Measurements from ENCODE around the gene DAGLA.
A peak's percentile ranks its signal among the peaks of the same experiment; 100 is the strongest.

The DAGLA gene

DNA sequence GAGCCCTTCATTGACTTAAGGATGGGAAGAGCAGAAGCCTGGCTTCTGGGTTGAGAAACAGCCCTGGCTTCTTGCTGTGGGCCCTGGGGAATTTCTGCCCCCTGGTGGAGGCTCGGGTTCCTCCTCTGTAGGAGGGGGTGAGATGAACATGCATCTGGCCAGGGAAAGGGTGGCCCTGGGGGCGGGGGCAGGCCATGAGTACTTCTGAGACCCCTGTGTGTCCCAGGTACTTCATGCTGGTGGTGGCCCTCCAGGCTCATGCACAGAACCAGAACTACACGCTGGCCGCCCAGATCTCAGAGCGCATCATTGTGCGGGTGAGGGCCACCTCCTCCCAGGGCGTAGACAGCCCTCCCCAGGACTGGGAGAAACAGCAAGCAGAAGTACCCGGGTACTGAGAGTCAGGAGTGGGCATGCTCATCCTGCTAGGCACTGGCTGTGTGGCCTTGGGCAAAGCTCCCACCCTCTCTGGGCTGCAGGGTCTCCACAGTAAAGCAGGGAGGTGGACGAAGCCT is 96.4 kb downstream of the DAGLA start:
- no peak overlapping the region for H3K4me3 ChIP-seq (ENCODE audit: low read depth, low read length)
- peak; percentile 90 for DNase-seq (ENCODE audit: low read depth)
- TF ChIP-seq, protein P1, sequence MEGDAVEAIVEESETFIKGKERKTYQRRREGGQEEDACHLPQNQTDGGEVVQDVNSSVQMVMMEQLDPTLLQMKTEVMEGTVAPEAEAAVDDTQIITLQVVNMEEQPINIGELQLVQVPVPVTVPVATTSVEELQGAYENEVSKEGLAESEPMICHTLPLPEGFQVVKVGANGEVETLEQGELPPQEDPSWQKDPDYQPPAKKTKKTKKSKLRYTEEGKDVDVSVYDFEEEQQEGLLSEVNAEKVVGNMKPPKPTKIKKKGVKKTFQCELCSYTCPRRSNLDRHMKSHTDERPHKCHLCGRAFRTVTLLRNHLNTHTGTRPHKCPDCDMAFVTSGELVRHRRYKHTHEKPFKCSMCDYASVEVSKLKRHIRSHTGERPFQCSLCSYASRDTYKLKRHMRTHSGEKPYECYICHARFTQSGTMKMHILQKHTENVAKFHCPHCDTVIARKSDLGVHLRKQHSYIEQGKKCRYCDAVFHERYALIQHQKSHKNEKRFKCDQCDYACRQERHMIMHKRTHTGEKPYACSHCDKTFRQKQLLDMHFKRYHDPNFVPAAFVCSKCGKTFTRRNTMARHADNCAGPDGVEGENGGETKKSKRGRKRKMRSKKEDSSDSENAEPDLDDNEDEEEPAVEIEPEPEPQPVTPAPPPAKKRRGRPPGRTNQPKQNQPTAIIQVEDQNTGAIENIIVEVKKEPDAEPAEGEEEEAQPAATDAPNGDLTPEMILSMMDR (conservative IDR thresholded peaks at IDR 0.05; ENCODE audit: low read depth, low read length), result peak; percentile 91

DNA sequence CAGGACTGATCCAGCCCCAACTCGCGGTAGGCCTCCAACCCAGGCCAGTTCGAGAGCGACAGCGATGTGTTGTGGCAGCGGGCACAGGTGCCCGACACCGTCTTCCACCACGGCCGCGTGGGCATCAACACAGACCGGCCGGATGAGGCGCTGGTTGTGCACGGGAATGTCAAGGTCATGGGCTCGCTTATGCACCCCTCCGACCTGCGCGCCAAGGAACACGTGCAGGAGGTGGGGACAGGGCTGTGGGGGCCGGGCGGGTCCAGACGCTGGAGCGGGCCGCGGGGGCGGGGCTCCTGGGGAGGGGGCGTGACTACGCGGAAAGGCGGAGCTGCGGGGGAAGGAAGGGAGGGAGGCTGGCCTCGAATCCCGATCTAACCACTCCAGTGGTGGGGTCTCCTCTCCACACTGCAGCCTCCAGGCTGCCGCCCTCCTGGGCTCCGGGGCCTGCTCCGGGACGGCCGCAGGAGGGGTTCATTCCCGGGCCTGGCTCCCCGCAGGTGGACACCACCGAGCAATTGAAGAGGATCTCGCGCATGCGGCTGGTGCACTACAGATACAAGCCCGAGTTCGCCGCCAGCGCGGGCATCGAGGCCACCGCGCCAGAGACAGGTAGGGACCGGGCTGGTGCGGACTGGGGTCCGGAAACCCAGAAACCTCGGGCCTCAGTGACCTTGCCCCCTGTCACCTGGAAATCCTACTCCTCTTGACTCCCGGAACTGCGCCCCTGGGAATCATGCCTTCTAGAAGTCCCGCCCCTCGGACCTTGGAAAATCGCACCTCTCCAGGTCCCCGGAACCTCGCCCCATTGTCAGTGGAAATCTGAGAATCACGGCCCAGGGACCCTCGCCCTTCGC is 97.3 kb downstream of the DAGLA start:
- H3K4me3 ChIP-seq (ENCODE audit: low read depth, low read length), result no peak overlapping the region
- no peak for DNase-seq (ENCODE audit: low read depth)
- TF ChIP-seq, protein P1 (conservative IDR thresholded peaks at IDR 0.05; ENCODE audit: low read depth, low read length), result no peak

DNA sequence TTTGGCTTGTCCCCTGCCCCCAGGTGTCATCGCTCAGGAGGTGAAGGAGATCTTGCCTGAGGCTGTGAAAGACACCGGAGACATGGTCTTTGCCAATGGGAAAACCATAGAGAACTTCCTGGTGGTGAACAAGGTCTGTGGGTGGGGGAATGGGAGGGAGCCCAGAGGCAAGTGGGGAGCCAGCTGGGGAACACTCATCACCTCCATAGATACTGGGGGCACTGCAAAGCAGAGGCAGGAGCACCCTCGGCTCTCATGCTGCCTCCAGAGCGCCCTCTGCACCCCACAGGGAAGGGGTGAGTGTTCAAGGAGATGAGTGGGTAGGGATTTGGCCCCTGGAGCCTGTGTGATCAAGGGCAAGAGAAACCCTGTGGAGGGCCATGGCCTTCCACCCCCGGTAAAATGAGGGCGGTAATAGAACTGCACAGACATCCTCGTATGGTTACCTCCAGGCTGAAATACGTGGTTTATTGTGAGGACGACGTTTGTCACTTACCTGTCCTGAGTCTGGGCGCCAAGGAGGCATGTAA is 98.2 kb downstream of the DAGLA start:
- no peak overlapping the region for H3K4me3 ChIP-seq (ENCODE audit: low read depth, low read length)
- no peak for DNase-seq (ENCODE audit: low read depth)
- TF ChIP-seq, protein P1 (conservative IDR thresholded peaks at IDR 0.05; ENCODE audit: low read depth, low read length), result no peak

DNA sequence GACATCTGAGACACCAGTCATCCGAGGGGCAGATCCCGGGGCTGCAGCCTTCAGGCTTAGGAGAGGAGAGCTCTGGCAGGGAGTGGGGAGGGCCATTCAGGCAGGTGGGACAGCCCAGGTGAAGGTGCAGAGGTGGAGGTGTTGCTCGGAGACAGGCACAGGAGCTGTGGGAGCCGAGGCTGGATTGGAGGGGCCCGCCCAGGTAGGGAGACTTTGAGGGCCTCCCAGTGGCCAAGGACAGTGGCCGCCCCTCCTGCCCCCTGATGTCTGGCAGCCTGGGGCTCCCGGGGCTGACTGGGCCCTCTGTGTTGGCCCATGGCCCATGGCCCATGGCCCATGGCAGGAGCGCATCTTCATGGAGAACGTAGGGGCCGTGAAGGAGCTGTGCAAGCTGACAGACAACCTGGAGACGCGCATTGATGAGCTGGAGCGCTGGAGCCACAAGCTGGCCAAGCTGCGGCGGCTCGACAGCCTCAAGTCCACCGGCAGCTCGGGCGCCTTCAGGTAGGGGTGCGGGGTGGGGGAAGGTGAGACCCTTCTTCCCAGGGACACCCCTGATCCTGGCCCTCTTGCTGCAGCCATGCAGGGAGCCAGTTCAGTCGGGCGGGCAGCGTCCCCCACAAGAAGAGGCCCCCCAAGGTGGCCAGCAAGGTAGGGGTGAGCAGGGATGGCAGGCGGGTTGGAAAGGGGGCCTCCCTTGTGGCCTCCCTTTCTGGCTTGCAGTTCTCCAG is 98.9 kb downstream of the DAGLA start:
- TF ChIP-seq, protein P1 (conservative IDR thresholded peaks at IDR 0.05; ENCODE audit: low read depth, low read length), result no peak
- H3K4me3 ChIP-seq (ENCODE audit: low read depth, low read length), result no peak overlapping the region
- no peak for DNase-seq (ENCODE audit: low read depth)

DNA sequence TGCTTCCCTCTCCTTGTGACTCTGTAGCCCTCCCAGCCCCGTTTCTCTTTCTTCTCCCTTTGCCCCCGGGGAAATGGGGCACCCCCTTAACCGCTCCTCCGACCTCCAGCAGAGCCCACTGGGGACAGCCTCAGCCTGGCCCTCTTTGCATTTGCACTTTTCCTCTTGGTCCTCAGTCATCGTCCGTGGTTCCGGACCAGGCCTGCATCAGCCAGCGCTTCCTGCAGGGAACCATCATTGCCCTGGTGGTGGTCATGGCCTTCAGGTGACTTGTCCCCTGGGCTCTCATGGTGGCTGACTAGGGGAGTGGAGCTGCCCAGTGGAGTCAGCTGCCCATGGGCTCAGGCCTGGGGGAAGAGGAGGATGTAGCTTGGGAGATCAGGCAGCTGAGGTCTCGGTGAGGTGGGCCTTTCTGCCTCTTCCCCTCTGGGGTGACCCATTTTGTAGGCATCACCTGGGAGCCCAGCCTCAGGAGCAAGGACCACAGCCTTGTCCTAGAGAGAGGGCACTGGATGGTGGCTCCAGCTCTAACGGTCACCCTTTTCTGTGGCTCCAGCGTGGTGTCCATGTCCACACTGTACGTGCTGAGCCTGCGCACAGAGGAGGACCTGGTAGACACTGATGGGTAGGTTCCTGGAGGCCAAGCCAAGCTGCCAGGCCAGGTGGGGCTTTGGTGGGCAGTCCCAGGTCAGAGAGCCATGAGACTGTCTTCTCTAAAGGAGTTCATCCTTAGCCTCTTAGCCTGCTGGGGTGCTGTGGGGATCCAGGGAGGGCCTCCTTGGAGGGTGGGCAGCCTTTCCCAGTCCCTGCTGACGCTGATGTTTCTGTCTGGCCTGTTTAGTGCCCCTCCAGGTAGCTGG is 99.7 kb downstream of the DAGLA start:
- no peak overlapping the region for H3K4me3 ChIP-seq (ENCODE audit: low read depth, low read length)
- TF ChIP-seq, protein P1 (conservative IDR thresholded peaks at IDR 0.05; ENCODE audit: low read depth, low read length), result no peak
- no peak for DNase-seq (ENCODE audit: low read depth)

DNA sequence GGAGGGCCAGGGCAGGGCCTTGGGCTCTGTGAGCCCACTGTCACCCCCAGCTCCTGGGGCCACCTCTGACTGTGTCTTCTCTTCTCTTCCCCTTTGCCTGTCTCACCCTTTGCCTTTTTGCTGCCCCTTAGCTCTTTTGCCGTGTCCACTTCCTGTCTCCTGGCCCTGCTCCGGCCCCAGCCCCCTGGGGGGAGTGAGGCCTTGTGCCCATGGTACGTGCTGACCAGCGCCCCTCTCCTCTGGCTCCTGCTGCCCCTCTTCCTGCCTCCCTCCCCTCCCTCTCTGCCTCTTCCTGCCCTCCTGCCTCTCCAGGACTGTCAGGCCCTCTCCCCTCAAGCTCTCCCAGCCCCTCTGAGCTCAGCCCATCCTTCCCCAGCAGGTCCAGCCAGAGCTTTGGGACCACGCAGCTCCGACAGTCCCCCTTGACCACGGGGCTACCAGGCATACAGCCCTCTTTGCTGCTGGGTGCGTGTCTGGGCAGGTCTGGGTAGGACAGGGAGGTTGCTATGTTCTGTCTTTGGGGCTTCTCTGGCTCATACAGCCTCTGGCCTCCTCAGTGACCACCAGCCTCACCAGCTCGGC is 100.5 kb downstream of the DAGLA start:
- no peak for DNase-seq (ENCODE audit: low read depth)
- no peak overlapping the region for H3K4me3 ChIP-seq (ENCODE audit: low read depth, low read length)
- TF ChIP-seq, protein P1 (conservative IDR thresholded peaks at IDR 0.05; ENCODE audit: low read depth, low read length), result no peak
